ENCODE data around the gene STAM2.

DNA sequence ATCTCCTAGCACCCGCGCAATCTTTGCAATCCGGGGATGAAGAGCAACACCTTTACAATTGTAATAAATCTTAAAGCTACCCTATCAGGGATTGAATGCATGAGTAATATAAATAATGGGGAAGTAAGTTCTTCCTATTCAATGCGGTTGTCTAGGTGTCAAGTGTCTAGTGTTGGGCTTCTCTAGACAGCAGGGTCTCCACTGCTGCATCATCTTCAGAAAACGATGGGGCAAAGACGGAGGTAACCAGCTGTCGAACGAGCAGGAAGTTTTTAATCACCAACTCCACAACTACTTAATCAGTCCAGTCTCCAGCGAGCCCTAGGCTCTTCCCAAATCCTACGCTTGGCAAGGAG, 573 bp downstream of the STAM2 start:
- TF ChIP-seq, protein P1, sequence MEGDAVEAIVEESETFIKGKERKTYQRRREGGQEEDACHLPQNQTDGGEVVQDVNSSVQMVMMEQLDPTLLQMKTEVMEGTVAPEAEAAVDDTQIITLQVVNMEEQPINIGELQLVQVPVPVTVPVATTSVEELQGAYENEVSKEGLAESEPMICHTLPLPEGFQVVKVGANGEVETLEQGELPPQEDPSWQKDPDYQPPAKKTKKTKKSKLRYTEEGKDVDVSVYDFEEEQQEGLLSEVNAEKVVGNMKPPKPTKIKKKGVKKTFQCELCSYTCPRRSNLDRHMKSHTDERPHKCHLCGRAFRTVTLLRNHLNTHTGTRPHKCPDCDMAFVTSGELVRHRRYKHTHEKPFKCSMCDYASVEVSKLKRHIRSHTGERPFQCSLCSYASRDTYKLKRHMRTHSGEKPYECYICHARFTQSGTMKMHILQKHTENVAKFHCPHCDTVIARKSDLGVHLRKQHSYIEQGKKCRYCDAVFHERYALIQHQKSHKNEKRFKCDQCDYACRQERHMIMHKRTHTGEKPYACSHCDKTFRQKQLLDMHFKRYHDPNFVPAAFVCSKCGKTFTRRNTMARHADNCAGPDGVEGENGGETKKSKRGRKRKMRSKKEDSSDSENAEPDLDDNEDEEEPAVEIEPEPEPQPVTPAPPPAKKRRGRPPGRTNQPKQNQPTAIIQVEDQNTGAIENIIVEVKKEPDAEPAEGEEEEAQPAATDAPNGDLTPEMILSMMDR (IDR thresholded peaks at IDR 0.05) = no peak
- TF ChIP-seq SMC3 (IDR thresholded peaks at IDR 0.05) (no peak), HDAC2 (IDR thresholded peaks at IDR 0.05) (no peak), EP300 (IDR thresholded peaks at IDR 0.05) (no peak), POLR2A (IDR thresholded peaks at IDR 0.05; ENCODE audit: low read length) (no peak), BHLHE40 (IDR thresholded peaks at IDR 0.05; ENCODE audit: low read depth, low read length) (no peak), CEBPB (IDR thresholded peaks at IDR 0.05) (no peak), MYC (IDR thresholded peaks at IDR 0.05; ENCODE audit: borderline replicate concordance, low read length) (no peak), ZC3H11A (IDR thresholded peaks at IDR 0.05) (no peak)
- TF ChIP-seq, protein P2, sequence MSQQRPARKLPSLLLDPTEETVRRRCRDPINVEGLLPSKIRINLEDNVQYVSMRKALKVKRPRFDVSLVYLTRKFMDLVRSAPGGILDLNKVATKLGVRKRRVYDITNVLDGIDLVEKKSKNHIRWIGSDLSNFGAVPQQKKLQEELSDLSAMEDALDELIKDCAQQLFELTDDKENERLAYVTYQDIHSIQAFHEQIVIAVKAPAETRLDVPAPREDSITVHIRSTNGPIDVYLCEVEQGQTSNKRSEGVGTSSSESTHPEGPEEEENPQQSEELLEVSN (IDR thresholded peaks at IDR 0.05; ENCODE audit: borderline replicate concordance, low read depth) = no peak
- TF ChIP-seq, protein P3, sequence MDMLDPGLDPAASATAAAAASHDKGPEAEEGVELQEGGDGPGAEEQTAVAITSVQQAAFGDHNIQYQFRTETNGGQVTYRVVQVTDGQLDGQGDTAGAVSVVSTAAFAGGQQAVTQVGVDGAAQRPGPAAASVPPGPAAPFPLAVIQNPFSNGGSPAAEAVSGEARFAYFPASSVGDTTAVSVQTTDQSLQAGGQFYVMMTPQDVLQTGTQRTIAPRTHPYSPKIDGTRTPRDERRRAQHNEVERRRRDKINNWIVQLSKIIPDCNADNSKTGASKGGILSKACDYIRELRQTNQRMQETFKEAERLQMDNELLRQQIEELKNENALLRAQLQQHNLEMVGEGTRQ (IDR thresholded peaks at IDR 0.05) = no peak
